ENCODE measurements around the gene PFN3. TPM values are rescaled to one million over a fixed set of nuclear protein-coding genes. Genes with fewer than 3 reads are reported as not detected.
A peak's percentile ranks its signal among the peaks of the same experiment; 100 is the strongest.

Gene PFN3
- total RNA-seq, 4 donors from 2014 or later, result 2.0 TPM; not detected in 3

DNA sequence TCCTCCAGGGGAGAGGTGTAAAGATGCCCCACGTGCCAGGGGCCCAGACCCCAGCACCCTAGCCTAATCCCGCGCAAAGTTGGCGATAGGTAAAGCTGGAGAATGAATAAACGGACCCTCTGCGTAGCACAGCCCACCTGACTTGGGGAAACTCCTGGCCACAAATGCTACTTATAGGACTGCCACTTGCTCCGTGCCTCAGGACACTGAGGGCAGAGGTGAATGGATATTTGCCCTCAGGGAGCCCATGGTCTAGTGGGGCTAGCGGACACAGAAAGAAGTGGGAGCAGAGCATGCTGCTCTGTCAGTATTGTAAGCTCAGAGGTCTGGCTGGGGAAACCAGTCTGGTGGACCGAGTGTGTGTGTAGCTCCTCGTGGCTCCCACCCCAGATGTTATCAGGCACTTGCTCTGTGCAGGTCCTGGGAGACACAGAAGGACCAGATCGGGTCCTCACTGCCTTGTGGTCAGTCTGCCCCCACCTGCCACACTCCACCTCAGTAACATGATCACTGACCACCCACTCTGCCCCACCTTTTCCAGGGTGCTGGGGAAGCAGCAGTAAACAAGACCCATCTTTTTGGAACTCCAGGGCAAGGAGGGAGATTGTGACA lies 26.9 kb upstream of the PFN3 start:
- DNase-seq, result no peak
- 3 to 8% methylated on average over 9 to 10 of the region's 11 CpGs for WGBS, 2 donors
- peak overlapping the region; percentile 94 to 99 (median 98) for H3K27ac ChIP-seq
- H3K4me1 ChIP-seq, result peaks cover 56 to 64% (median 58%) of the 10 kb centered on the region in 3 donors
- intact Hi-C loops (cut with DNase I), result no loop called here
- no peaks in the 10 kb centered on the region for H3K9me3 ChIP-seq
- no peaks in the 10 kb centered on the region for H3K27me3 ChIP-seq
- TF ChIP-seq CTCF (IDR thresholded peaks at IDR 0.05) (no peak), POLR2A (IDR thresholded peaks at IDR 0.05) (no peak)
- peak overlapping the region; percentile 62 to 91 (median 77) for H3K4me3 ChIP-seq
- H3K36me3 ChIP-seq, result peaks cover 6 to 17% (median 7%) of the 10 kb centered on the region in 3 donors

- intact Hi-C loops (cut with DNase I), result no loop called here
- TF ChIP-seq CTCF (IDR thresholded peaks at IDR 0.05), result no peak
- TF ChIP-seq POLR2A (IDR thresholded peaks at IDR 0.05), result peak in 2 of 4 donors; percentile 36 to 52
- Histone ChIP-seq H3K4me1 (peaks cover 49 to 57% (median 52%) of the 10 kb centered on the region in 3 donors), H3K36me3 (peaks cover 0 to 11% (median under 1%) of the 10 kb centered on the region in 3 donors), H3K27me3 (no peaks in the 10 kb centered on the region), H3K4me3 (peak within 1 kb of the TSS; percentile 62 to 91 (median 77)), H3K27ac (peak within 1 kb of the TSS; percentile 96 to 99 (median 98)), H3K9me3 (no peaks in the 10 kb centered on the region)
- no peak for DNase-seq
- WGBS, 2 donors, result 0% methylated on average over 1 of the region's 82 CpGs
Observed at GRCh38 chr5:177426566-177427210, 26.2 kb upstream of the PFN3 start, which contains the start of gene GRK6. Gene GRK6 (plus strand): TSS chr5:177426676. CDS start chr5:177426846, 170 bp downstream.

- TF ChIP-seq POLR2A (IDR thresholded peaks at IDR 0.05), result peak in 3 of 4 donors; percentile 78 to 93 (median 86)
- no peak for TF ChIP-seq CTCF (IDR thresholded peaks at IDR 0.05)
- Histone ChIP-seq H3K9me3 (no peaks in the 10 kb centered on the region), H3K36me3 (peaks cover 0 to 4% (median 0%) of the 10 kb centered on the region in 3 donors), H3K4me1 (peaks cover 42 to 50% (median 45%) of the 10 kb centered on the region in 3 donors), H3K27ac (peak overlapping the region; percentile 93 to 99 (median 96)), H3K4me3 (peak overlapping the region; percentile 43 to 81 (median 58)), H3K27me3 (no peaks in the 10 kb centered on the region)
- WGBS, 2 donors, result 0 to 1% methylated on average over 5 to 25 of the region's 52 CpGs
- intact Hi-C loops (cut with DNase I), result no loop called here
- DNase-seq, result peak; percentile 100
Observed at GRCh38 chr5:177425801-177426565, 25.5 kb upstream of the PFN3 start.

DNA sequence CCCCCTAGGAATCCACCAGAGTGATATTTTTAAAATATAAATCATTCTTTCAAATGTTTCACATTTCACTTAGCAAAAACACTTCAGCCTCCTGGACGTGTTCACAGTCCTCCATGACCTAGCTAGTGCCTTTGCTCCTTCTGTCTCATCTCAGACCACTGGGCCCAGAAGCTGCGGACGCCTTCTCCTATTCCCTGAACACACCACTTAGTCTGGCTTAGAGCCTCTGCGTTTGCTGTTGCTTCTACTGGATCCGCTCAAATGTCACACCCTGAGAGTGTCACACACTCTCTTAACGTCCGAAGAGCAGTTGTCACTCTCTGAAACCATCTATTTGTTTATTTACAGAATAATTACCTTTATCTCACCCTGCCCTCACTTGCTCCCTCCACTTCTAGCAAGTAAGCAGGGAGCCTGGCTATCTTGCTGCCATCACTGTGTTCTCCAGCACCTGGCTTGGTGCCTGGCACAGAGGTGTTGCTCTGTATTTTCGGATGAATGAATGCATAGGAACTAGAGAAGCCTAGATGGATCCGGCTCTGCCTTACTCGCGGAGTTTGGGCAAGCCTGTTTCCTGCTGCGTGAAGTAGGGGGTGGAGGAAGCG lies 24.8 kb upstream of the PFN3 start:
- Histone ChIP-seq H3K27me3 (no peaks in the 10 kb centered on the region), H3K9me3 (no peaks in the 10 kb centered on the region), H3K36me3 (no peaks in the 10 kb centered on the region), H3K4me3 (peak overlapping the region; percentile 43 to 81 (median 58)), H3K4me1 (peaks cover 37 to 43% (median 38%) of the 10 kb centered on the region in 3 donors), H3K27ac (peak overlapping the region; percentile 93 to 97 (median 96))
- 46 to 49% methylated on average over 11 to 12 of the region's 13 CpGs for WGBS, 2 donors
- DNase-seq, result no peak
- intact Hi-C loops (cut with DNase I), result no loop called here
- TF ChIP-seq CTCF (IDR thresholded peaks at IDR 0.05) (no peak), POLR2A (IDR thresholded peaks at IDR 0.05) (no peak)
